ENCODE measurements around the gene UBA52. TPM values are rescaled to one million over a fixed set of nuclear protein-coding genes. Genes with fewer than 3 reads are reported as not detected.
"Not testable (repeated sequence)": the region's sequence is repeated elsewhere in the genome, so short reads cannot be mapped to it uniquely, and the experiment has no call there.

UBA52 gene
- total and polyA plus RNA-seq, 3 experiments from 2014 or later, result 1,487 to 1,700 (median 1,684) TPM

GRCh38 chr19:18594824-18595373 is 23.2 kb downstream of the UBA52 start:
- H3K27ac Mint-ChIP-seq, result peak overlapping the region in 7 of 8 donors; percentile 71 to 89 (median 82)
- Histone ChIP-seq H3K27me3 (ENCODE audit: insufficient read depth, low read length, poor library complexity, severe bottlenecking) (peaks cover 4% of the 10 kb centered on the region), H3K9me3 (ENCODE audit: low read length) (no peaks in the 10 kb centered on the region), H3K27ac (ENCODE audit: low read depth, low read length) (peak overlapping the region; percentile 38), H3K4me3 (ENCODE audit: low read length) (peak overlapping the region; percentile 75), H3K4me1 (ENCODE audit: insufficient read depth, low read length) (peaks cover 23% of the 10 kb centered on the region), H3K36me3 (ENCODE audit: insufficient read depth, low read length) (peaks cover 6% of the 10 kb centered on the region)
- ChIA-PET POLR2A (no interaction called here), CTCF (interaction anchor here (1.0 to 4.3 kb wide), 9 partner anchors 74 to 395 kb away, joined by 3 to 25 read pairs (median 3); no protein-coding TSS in a partner anchor)
- H3K36me3 Mint-ChIP-seq, result peaks cover 0 to 18% (median 0%) of the 10 kb centered on the region in 3 donors
- peak in 1 of 5 donors; percentile 44 for DNase-seq
- H3K9me3 Mint-ChIP-seq, result no peaks in the 10 kb centered on the region
- peaks cover 3 to 5% of the 10 kb centered on the region in 2 donors for H3K27me3 Mint-ChIP-seq
- H3K4me1 Mint-ChIP-seq, result peaks cover 20 to 32% (median 24%) of the 10 kb centered on the region in 3 donors
- H3K4me3 Mint-ChIP-seq, result peak overlapping the region; percentile 68 to 79 (median 77)

DNA sequence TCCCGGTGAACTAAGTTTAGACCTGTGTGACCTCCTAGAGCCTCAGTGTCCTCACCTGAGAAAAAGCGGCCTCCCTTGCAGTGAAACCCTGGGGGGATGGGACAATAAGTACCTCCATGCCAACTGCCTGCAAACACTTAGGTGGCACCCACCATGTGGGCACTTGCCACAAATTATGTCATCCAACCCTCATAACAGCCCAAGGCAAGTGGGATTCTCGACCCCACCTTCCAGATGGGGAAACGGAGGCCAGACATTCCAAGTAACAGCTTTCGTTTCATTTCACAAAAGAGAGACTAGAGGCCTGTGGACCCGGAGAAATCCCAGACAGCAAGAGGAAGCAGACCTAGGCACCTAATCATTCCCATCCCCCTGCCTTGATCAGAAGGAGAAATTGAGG is 23.8 kb downstream of the UBA52 start:
- Histone ChIP-seq H3K27ac (ENCODE audit: low read depth, low read length) (no peak overlapping the region), H3K36me3 (ENCODE audit: insufficient read depth, low read length) (peaks cover 6% of the 10 kb centered on the region), H3K4me3 (ENCODE audit: low read length) (no peak overlapping the region), H3K9me3 (ENCODE audit: low read length) (no peaks in the 10 kb centered on the region), H3K27me3 (ENCODE audit: insufficient read depth, low read length, poor library complexity, severe bottlenecking) (peaks cover 4% of the 10 kb centered on the region), H3K4me1 (ENCODE audit: insufficient read depth, low read length) (peaks cover 17% of the 10 kb centered on the region)
- Mint-ChIP-seq H3K27me3 (peaks cover 3 to 6% of the 10 kb centered on the region in 2 donors), H3K27ac (peak overlapping the region in 3 of 8 donors; percentile 35 to 57 (median 55)), H3K4me1 (peaks cover 16 to 27% (median 19%) of the 10 kb centered on the region in 3 donors), H3K36me3 (peaks cover 0 to 16% (median 0%) of the 10 kb centered on the region in 3 donors), H3K4me3 (peak overlapping the region in 5 of 7 donors; percentile 37 to 55 (median 46)), H3K9me3 (no peaks in the 10 kb centered on the region)
- peak in 1 of 5 donors; percentile 47 for DNase-seq
- ChIA-PET POLR2A (no interaction called here), CTCF (interaction anchor here (0.6 to 4.3 kb wide), 2 partner anchors 124 to 253 kb away, joined by 3 to 25 read pairs; no protein-coding TSS in a partner anchor)

DNA sequence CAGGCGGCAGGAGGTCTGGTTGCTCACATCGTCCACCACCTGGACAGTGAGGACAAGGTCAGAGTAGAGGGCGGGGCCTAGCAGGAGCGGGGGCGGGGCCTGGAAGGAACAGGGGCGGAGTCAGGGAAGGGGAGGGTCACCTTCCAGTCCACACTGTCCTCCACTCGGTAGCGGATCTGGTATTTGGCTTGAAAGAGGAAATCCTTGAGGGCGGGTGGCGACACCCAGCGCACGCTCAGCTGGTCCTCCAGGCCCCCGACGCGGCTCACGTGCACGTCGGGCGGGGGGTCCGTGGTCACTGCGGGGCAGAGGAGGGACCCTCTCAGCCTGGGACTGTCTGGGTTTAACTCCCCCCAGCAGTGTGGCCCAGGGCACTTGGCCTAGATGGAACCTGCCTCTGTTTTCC is 25.1 kb downstream of the UBA52 start:
- DNase-seq, result no peak
- H3K27me3 ChIP-seq (ENCODE audit: insufficient read depth, low read length, poor library complexity, severe bottlenecking), result peaks cover 4% of the 10 kb centered on the region
- peaks cover 12% of the 10 kb centered on the region for H3K4me1 ChIP-seq (ENCODE audit: insufficient read depth, low read length)
- Mint-ChIP-seq H3K9me3 (no peaks in the 10 kb centered on the region), H3K4me3 (no peak overlapping the region), H3K4me1 (peaks cover 11 to 19% (median 13%) of the 10 kb centered on the region in 3 donors), H3K27me3 (peaks cover 0 to 8% of the 10 kb centered on the region in 2 donors), H3K27ac (no peak overlapping the region), H3K36me3 (peaks cover 0 to 6% (median 0%) of the 10 kb centered on the region in 3 donors)
- no peaks in the 10 kb centered on the region for H3K36me3 ChIP-seq (ENCODE audit: insufficient read depth, low read length)
- H3K27ac ChIP-seq (ENCODE audit: low read depth, low read length), result peak overlapping the region; percentile 29
- no peak overlapping the region for H3K4me3 ChIP-seq (ENCODE audit: low read length)
- ChIA-PET POLR2A (no interaction called here), CTCF (interaction anchor here (0.6 kb wide), 1 partner anchor 46 kb away, joined by 3 read pairs; no protein-coding TSS in a partner anchor)
- no peaks in the 10 kb centered on the region for H3K9me3 ChIP-seq (ENCODE audit: low read length)

DNA sequence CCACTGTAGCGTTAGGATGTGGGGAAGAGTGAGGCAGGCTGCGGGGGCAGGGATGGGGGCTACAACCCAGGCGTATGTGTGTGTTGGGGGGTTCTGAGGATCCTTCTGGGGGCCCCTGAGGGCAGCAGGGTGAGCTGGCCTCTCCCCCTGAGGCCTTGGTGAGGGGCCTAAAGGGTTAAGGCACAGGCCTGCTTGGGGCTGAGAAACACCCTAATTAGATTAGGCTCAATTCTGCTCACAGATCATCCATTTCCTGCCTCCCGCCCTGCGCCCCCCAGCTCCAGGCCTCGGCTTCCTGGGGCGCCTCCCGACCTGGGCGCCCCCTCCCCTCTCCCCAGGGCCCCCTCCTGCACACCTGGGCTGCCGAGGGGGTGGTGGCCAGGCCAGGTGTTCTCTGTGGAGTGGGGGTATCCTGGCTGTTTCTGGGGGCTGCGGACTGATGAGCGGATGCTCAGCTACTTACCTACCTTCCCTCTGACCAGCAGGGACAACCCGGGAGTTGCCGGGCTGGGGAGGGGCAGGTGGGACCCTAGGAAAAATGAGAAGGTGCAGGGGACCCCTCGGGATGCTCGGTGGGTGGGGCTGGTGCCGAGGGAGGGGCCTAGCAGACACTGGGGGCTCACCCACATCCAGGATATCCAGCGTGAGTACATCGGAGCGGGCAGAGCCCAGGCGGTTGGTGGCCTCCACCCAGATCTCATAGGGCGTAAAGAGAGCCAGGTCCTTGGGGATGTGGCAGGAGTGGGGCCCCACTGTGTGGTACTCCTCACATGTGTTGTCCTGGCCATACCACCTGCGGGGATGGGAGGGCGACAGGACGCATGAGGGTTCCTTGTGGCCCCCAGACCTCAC is 26.4 kb downstream of the UBA52 start:
- Mint-ChIP-seq H3K27me3 (peaks cover 0 to 16% of the 10 kb centered on the region in 2 donors), H3K36me3 (peaks cover 0 to under 1% (median 0%) of the 10 kb centered on the region in 3 donors), H3K4me1 (peaks cover 11 to 20% (median 13%) of the 10 kb centered on the region in 3 donors), H3K4me3 (no peak overlapping the region), H3K9me3 (no peaks in the 10 kb centered on the region), H3K27ac (no peak overlapping the region)
- ChIA-PET CTCF (interaction anchor here (1.3 kb wide), 1 partner anchor 9 kb away, joined by 5 read pairs; the partner anchor contains the start of gene REX1BD), POLR2A (interaction anchor here (0.6 kb wide), 1 partner anchor 605 kb away, joined by 5 read pairs; the partner anchor contains the start of gene NR2C2AP)
- no peaks in the 10 kb centered on the region for H3K36me3 ChIP-seq (ENCODE audit: insufficient read depth, low read length)
- no peaks in the 10 kb centered on the region for H3K9me3 ChIP-seq (ENCODE audit: low read length)
- H3K4me1 ChIP-seq (ENCODE audit: insufficient read depth, low read length), result peaks cover 12% of the 10 kb centered on the region
- no peak for DNase-seq
- H3K27me3 ChIP-seq (ENCODE audit: insufficient read depth, low read length, poor library complexity, severe bottlenecking), result peaks cover 7% of the 10 kb centered on the region
- no peak overlapping the region for H3K4me3 ChIP-seq (ENCODE audit: low read length)
- no peak overlapping the region for H3K27ac ChIP-seq (ENCODE audit: low read depth, low read length)

DNA sequence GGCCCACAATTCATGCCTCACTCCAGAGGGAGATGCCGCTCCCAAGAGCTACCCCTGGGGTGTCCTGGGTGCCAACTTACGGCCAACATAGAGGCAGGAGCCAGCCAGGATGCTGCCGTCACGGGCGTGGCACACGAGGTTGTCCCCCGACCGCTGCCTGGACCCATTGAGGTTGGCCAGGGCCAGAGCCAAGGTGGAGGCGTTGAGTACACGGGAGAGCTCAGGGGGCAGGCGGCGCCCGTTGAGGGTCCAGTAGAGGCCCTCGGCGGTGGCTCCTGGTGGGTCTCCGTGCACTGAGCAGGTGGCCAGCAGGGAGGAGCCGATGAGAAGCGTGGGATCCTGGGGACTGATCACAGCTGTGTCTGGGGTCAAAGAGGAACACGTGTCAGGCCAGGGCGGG is 27.8 kb downstream of the UBA52 start:
- Histone ChIP-seq H3K9me3 (ENCODE audit: low read length) (no peaks in the 10 kb centered on the region), H3K27me3 (ENCODE audit: insufficient read depth, low read length, poor library complexity, severe bottlenecking) (peaks cover 15% of the 10 kb centered on the region), H3K4me3 (ENCODE audit: low read length) (no peak overlapping the region), H3K27ac (ENCODE audit: low read depth, low read length) (no peak overlapping the region), H3K36me3 (ENCODE audit: insufficient read depth, low read length) (no peaks in the 10 kb centered on the region), H3K4me1 (ENCODE audit: insufficient read depth, low read length) (peaks cover 11% of the 10 kb centered on the region)
- Mint-ChIP-seq H3K4me3 (no peak overlapping the region), H3K27me3 (peaks cover 5 to 23% of the 10 kb centered on the region in 2 donors), H3K4me1 (peaks cover 8 to 18% (median 8%) of the 10 kb centered on the region in 3 donors), H3K27ac (no peak overlapping the region), H3K9me3 (no peaks in the 10 kb centered on the region), H3K36me3 (no peaks in the 10 kb centered on the region)
- CTCF ChIA-PET, result no interaction called here
- POLR2A ChIA-PET, result no interaction called here
- DNase-seq, result no peak

GRCh38 chr19:18600692-18601397 is 29.2 kb downstream of the UBA52 start:
- DNase-seq; CTCF ChIA-PET; H3K4me1 ChIP-seq (ENCODE audit: insufficient read depth, low read length); H3K27ac ChIP-seq (ENCODE audit: low read depth, low read length); POLR2A ChIA-PET; H3K36me3 Mint-ChIP-seq; H3K36me3 ChIP-seq (ENCODE audit: insufficient read depth, low read length); H3K9me3 Mint-ChIP-seq; H3K4me3 ChIP-seq (ENCODE audit: low read length); H3K4me3 Mint-ChIP-seq; H3K9me3 ChIP-seq (ENCODE audit: low read length); H3K27ac Mint-ChIP-seq: not testable (repeated sequence)
- Mint-ChIP-seq H3K4me1 (peaks cover 4 to 13% (median 4%) of the 10 kb centered on the region in 3 donors), H3K27me3 (peaks cover 14 to 34% of the 10 kb centered on the region in 2 donors)
- H3K27me3 ChIP-seq (ENCODE audit: insufficient read depth, low read length, poor library complexity, severe bottlenecking), result peaks cover 28% of the 10 kb centered on the region

DNA sequence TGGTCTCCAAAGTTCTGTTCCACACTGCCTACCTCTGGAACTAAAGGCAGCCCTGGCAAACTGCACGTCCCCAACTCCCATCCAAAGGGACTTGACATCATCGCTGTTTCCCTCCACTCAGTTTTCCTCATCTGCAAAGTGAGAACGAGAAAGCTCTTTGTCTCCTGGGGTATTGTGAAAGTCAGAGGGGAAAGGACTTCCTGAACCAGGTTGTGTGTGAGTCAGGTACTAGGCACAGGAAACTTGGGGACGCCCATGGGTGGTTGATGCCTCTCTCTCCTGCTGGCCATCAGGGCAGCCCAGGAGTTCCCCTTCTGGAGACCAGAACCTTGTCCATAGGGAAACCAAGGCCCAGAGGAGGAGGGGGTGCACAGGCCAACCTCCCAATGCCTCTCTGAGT is 30.2 kb downstream of the UBA52 start:
- POLR2A ChIA-PET, result no interaction called here
- H3K4me3 ChIP-seq (ENCODE audit: low read length), result no peak overlapping the region
- no peaks in the 10 kb centered on the region for H3K4me1 ChIP-seq (ENCODE audit: insufficient read depth, low read length)
- Mint-ChIP-seq H3K4me1 (peaks cover 2 to 11% (median 4%) of the 10 kb centered on the region in 3 donors), H3K9me3 (no peaks in the 10 kb centered on the region), H3K27me3 (peaks cover 14 to 34% of the 10 kb centered on the region in 2 donors), H3K36me3 (no peaks in the 10 kb centered on the region), H3K4me3 (no peak overlapping the region), H3K27ac (no peak overlapping the region)
- peaks cover 26% of the 10 kb centered on the region for H3K27me3 ChIP-seq (ENCODE audit: insufficient read depth, low read length, poor library complexity, severe bottlenecking)
- H3K36me3 ChIP-seq (ENCODE audit: insufficient read depth, low read length), result no peaks in the 10 kb centered on the region
- CTCF ChIA-PET, result no interaction called here
- no peak for DNase-seq
- H3K27ac ChIP-seq (ENCODE audit: low read depth, low read length), result no peak overlapping the region
- H3K9me3 ChIP-seq (ENCODE audit: low read length), result no peaks in the 10 kb centered on the region

Data from CD8-positive, alpha-beta memory T cell (primary cell).